BLaER1 (cell line): Measurements from ENCODE around the gene PCDHB13.
"Not testable (repeated sequence)": the region's sequence is repeated elsewhere in the genome, so short reads cannot be mapped to it uniquely, and the experiment has no call there.

Source experiments
- H3K27ac ChIP-seq: shearing (Covaris generic); formaldehyde crosslinking; 2 replicates; pipeline ENCODE4 v1.8.1; 2022
- H3K27me3 ChIP-seq: shearing (Covaris generic); formaldehyde crosslinking; 2 replicates; pipeline ENCODE4 v1.8.1; 2022
- H3K36me3 ChIP-seq: shearing (Covaris generic); formaldehyde crosslinking; 2 replicates; pipeline ENCODE4 v1.8.1; 2022
- H3K4me1 ChIP-seq: shearing (Covaris generic); formaldehyde crosslinking; 2 replicates; pipeline ENCODE4 v1.8.1; 2022
- H3K4me2 ChIP-seq: shearing (Covaris generic); formaldehyde crosslinking; 2 replicates; pipeline ENCODE4 v1.8.1; 2022
- H3K4me3 ChIP-seq: shearing (Covaris generic); formaldehyde crosslinking; 2 replicates; pipeline ENCODE4 v1.8.1; 2022
- H3K9ac ChIP-seq: shearing (Covaris generic); formaldehyde crosslinking; 2 replicates; pipeline ENCODE4 v1.8.1; 2022
- H3K9me3 ChIP-seq: shearing (Covaris generic); formaldehyde crosslinking; 2 replicates; pipeline ENCODE4 v1.8.1; 2022
- H4K20me1 ChIP-seq: shearing (Covaris generic); formaldehyde crosslinking; 2 replicates; pipeline ENCODE4 v1.8.1; 2022
- Cebpa-rat ChIP-seq: shearing (Covaris generic); IDR thresholded peaks from 2 replicates; pipeline ENCODE4 v1.8.1; 2022

PCDHB13 gene

GRCh38 chr5:141215504-141215903 is 1.8 kb downstream of the PCDHB13 start:
- H3K9ac ChIP-seq, H3K27ac ChIP-seq, H3K27me3 ChIP-seq, H3K4me3 ChIP-seq, H3K4me2 ChIP-seq, H4K20me1 ChIP-seq, H3K4me1 ChIP-seq, H3K36me3 ChIP-seq: not testable (repeated sequence)
- H3K9me3 ChIP-seq, result peaks cover 34% of the 10 kb centered on the region

- H3K9me3 ChIP-seq, result peaks cover 31% of the 10 kb centered on the region
- H3K4me3 ChIP-seq, H3K4me1 ChIP-seq, H3K9ac ChIP-seq, H4K20me1 ChIP-seq, H3K27me3 ChIP-seq, H3K4me2 ChIP-seq, H3K36me3 ChIP-seq, H3K27ac ChIP-seq: not testable (repeated sequence)
These were observed 2.3 kb downstream of the PCDHB13 start for GRCh38 chr5:141216035-141216434.

- Histone ChIP-seq H3K9ac (peak within 1 kb of the TSS; percentile 66), H3K27ac (no peak within 1 kb of the TSS; the same call in 1 of the 2 replicates), H3K36me3 (0 out of 2 replicates have a peak, but pooled peaks cover 6% of the 10 kb centered on the region), H4K20me1 (no peaks in the 10 kb centered on the region), H3K4me1 (peaks cover 8% of the 10 kb centered on the region; the same call in 1 of the 2 replicates), H3K27me3 (no peaks in the 10 kb centered on the region), H3K9me3 (peaks cover 42% of the 10 kb centered on the region), H3K4me2 (peak within 1 kb of the TSS; percentile 75), H3K4me3 (peak within 1 kb of the TSS; percentile 60)
- TF ChIP-seq Cebpa-rat, result no peak
These were observed 9.5 kb downstream of the PCDHB13 start, which contains the start of gene PCDHB14 for GRCh38 chr5:141223112-141223783. PCDHB14 (plus strand) TSS chr5:141223343; CDS start chr5:141223506, 163 bp downstream.

GRCh38 chr5:141224844-141225243 is 11.1 kb downstream of the PCDHB13 start:
- H4K20me1 ChIP-seq, H3K27ac ChIP-seq, H3K27me3 ChIP-seq, H3K4me3 ChIP-seq, H3K36me3 ChIP-seq, H3K9ac ChIP-seq, H3K4me1 ChIP-seq, H3K4me2 ChIP-seq: not testable (repeated sequence)
- peaks cover 32% of the 10 kb centered on the region for H3K9me3 ChIP-seq

- H3K4me1 ChIP-seq, H3K27ac ChIP-seq, H3K36me3 ChIP-seq, H4K20me1 ChIP-seq, H3K27me3 ChIP-seq, H3K4me3 ChIP-seq, H3K4me2 ChIP-seq, H3K9ac ChIP-seq: not testable (repeated sequence)
- H3K9me3 ChIP-seq, result peaks cover 36% of the 10 kb centered on the region
These were observed 11.7 kb downstream of the PCDHB13 start for GRCh38 chr5:141225421-141225820.

- no peak overlapping the region for H3K4me2 ChIP-seq
These were observed 20.5 kb downstream of the PCDHB13 start for GRCh38 chr5:141234109-141234667.

GRCh38 chr5:141235922-141236321 is 22.2 kb downstream of the PCDHB13 start:
- H3K9me3 ChIP-seq, result peaks cover 83% of the 10 kb centered on the region
- H3K4me2 ChIP-seq, H4K20me1 ChIP-seq: not testable (repeated sequence)

More at GRCh38 chr5:141234109-141234667, 20.5 kb downstream of the PCDHB13 start:
- Histone ChIP-seq H3K27me3 (no peaks in the 10 kb centered on the region), H3K9ac (no peak overlapping the region), H4K20me1 (no peaks in the 10 kb centered on the region), H3K4me1 (no peaks in the 10 kb centered on the region), H3K27ac (no peak overlapping the region), H3K4me3 (no peak overlapping the region), H3K9me3 (peaks cover 75% of the 10 kb centered on the region), H3K36me3 (no peaks in the 10 kb centered on the region)
- no peak for TF ChIP-seq Cebpa-rat

GRCh38 chr5:141236516-141237313 is 23.0 kb downstream of the PCDHB13 start:
- H4K20me1 ChIP-seq, result no peaks in the 10 kb centered on the region
- H3K4me2 ChIP-seq, result no peak overlapping the region
- H3K27me3 ChIP-seq, result no peaks in the 10 kb centered on the region
- no peak overlapping the region for H3K4me3 ChIP-seq
- H3K9me3 ChIP-seq, result peaks cover 87% of the 10 kb centered on the region
- no peaks in the 10 kb centered on the region for H3K36me3 ChIP-seq
- no peak overlapping the region for H3K9ac ChIP-seq
- no peak for TF ChIP-seq Cebpa-rat
- H3K27ac ChIP-seq, result no peak overlapping the region
- H3K4me1 ChIP-seq, result no peaks in the 10 kb centered on the region

More at GRCh38 chr5:141235922-141236321, 22.2 kb downstream of the PCDHB13 start:
- not testable (repeated sequence) for H3K36me3 ChIP-seq, H3K4me3 ChIP-seq, H3K27ac ChIP-seq, H3K9ac ChIP-seq, H3K27me3 ChIP-seq, H3K4me1 ChIP-seq

- no peak for TF ChIP-seq Cebpa-rat
- H3K4me1 ChIP-seq, result no peaks in the 10 kb centered on the region
- H3K27ac ChIP-seq, result no peak overlapping the region
- no peak overlapping the region for H3K4me2 ChIP-seq
- H3K36me3 ChIP-seq, result no peaks in the 10 kb centered on the region
- 0 out of 2 replicates have a peak overlapping the region, but pooled peaks have one; percentile 23 for H3K4me3 ChIP-seq
- H3K9me3 ChIP-seq, result peaks cover 83% of the 10 kb centered on the region
- no peak overlapping the region for H3K9ac ChIP-seq
- H4K20me1 ChIP-seq, result no peaks in the 10 kb centered on the region
- no peaks in the 10 kb centered on the region for H3K27me3 ChIP-seq
These were observed 27.8 kb downstream of the PCDHB13 start for GRCh38 chr5:141241496-141241895.

- Histone ChIP-seq H3K4me1 (no peaks in the 10 kb centered on the region), H3K36me3 (peaks cover 4% of the 10 kb centered on the region; the same call in 1 of the 2 replicates), H3K4me3 (no peak within 1 kb of the TSS), H3K9ac (no peak within 1 kb of the TSS), H3K4me2 (no peak within 1 kb of the TSS), H3K27me3 (no peaks in the 10 kb centered on the region), H3K9me3 (peaks cover 87% of the 10 kb centered on the region), H4K20me1 (no peaks in the 10 kb centered on the region), H3K27ac (no peak within 1 kb of the TSS)
- TF ChIP-seq Cebpa-rat, result no peak
These were observed 31.6 kb downstream of the PCDHB13 start, which contains the start of gene PCDHB15 for GRCh38 chr5:141245250-141245717. PCDHB15 (plus strand) TSS chr5:141245395; CDS start chr5:141245579, 184 bp downstream.

- H3K36me3 ChIP-seq, H3K4me3 ChIP-seq, H3K4me1 ChIP-seq, H3K27me3 ChIP-seq, H4K20me1 ChIP-seq, H3K4me2 ChIP-seq, H3K27ac ChIP-seq, H3K9ac ChIP-seq: not testable (repeated sequence)
- peaks cover 87% of the 10 kb centered on the region for H3K9me3 ChIP-seq
These were observed 33.3 kb downstream of the PCDHB13 start for GRCh38 chr5:141246971-141247370.

- H3K4me1 ChIP-seq, H3K27me3 ChIP-seq, H3K27ac ChIP-seq, H3K9ac ChIP-seq, H3K4me3 ChIP-seq, H4K20me1 ChIP-seq, H3K4me2 ChIP-seq, H3K36me3 ChIP-seq: not testable (repeated sequence)
- H3K9me3 ChIP-seq, result peaks cover 86% of the 10 kb centered on the region
These were observed 33.7 kb downstream of the PCDHB13 start for GRCh38 chr5:141247434-141247833.
